Muscle layer of duodenum (tissue), 2 donors: ENCODE data around the gene POLR2L.

Source experiments
- H3K27ac ChIP-seq: one replicate; pipeline ENCODE4 v1.7.0; 2013; ENCODE audit warnings: mild to moderate bottlenecking, low read length
- H3K27me3 ChIP-seq: one replicate; pipeline ENCODE4 v1.7.0; 2013; ENCODE audit warnings: low read depth, mild to moderate bottlenecking, control low read depth, low read length
- H3K36me3 ChIP-seq, 2 donors: one replicate each; pipeline ENCODE4 v1.7.0; 2013; ENCODE audit warnings: low read length in 2 of 2, control low read depth in 1 of 2, mild to moderate bottlenecking in 1 of 2; ENCODE audit not compliant: insufficient read depth in 2 of 2, control insufficient read depth in 1 of 2
- H3K4me1 ChIP-seq, 2 donors: one replicate each; pipeline ENCODE4 v1.7.0; 2013; ENCODE audit warnings: low read length in 2 of 2, mild to moderate bottlenecking in 2 of 2, control low read depth in 1 of 2, moderate library complexity in 1 of 2; ENCODE audit not compliant: insufficient read depth in 2 of 2, control insufficient read depth in 1 of 2
- H3K4me3 ChIP-seq, 2 donors: one replicate each; pipeline ENCODE4 v1.7.0; 2013; ENCODE audit warnings: low read length in 2 of 2, low read depth in 1 of 2, mild to moderate bottlenecking in 1 of 2
- H3K9me3 ChIP-seq, 2 donors: one replicate each; pipeline ENCODE4 v1.7.0; 2013; ENCODE audit warnings: low read length in 2 of 2, control low read depth in 1 of 2, mild to moderate bottlenecking in 1 of 2; ENCODE audit not compliant: control insufficient read depth in 1 of 2
- donor health status: healthy.

POLR2L gene

DNA sequence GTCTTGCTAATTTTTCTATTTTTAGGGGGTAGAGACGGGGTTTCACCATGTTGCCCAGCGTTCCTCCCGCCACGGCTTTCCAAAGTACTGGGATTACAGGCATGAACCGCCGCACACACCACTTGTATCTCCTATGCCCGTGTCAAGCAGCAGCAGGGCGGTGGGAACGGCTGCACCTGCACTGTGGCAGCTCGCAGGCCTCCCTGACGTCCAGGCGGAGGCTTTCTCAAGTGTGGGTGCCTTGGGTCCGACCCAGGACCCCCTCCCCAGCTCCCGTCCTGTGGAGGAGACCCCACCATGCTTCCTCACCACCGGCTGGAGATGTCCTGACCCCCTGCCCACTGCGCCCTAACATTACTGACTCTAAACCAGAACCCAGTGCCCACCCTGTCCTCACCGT, 26.1 kb upstream of the POLR2L start:
- no peaks in the 10 kb centered on the region for H3K9me3 ChIP-seq
- H3K4me3 ChIP-seq: no peak overlapping the region
- H3K27me3 ChIP-seq: no peaks in the 10 kb centered on the region
- H3K4me1 ChIP-seq: no peaks in the 10 kb centered on the region
- no peak overlapping the region for H3K27ac ChIP-seq
- peaks cover 0 to 57% of the 10 kb centered on the region in 2 donors for H3K36me3 ChIP-seq

- no peak overlapping the region for H3K4me3 ChIP-seq
- H3K27me3 ChIP-seq: no peaks in the 10 kb centered on the region
- peaks cover 0 to 62% of the 10 kb centered on the region in 2 donors for H3K36me3 ChIP-seq
- H3K27ac ChIP-seq: no peak overlapping the region
- H3K4me1 ChIP-seq: no peaks in the 10 kb centered on the region
- no peaks in the 10 kb centered on the region for H3K9me3 ChIP-seq
Measured at GRCh38 chr11:867856-868358, 25.6 kb upstream of the POLR2L start.

DNA sequence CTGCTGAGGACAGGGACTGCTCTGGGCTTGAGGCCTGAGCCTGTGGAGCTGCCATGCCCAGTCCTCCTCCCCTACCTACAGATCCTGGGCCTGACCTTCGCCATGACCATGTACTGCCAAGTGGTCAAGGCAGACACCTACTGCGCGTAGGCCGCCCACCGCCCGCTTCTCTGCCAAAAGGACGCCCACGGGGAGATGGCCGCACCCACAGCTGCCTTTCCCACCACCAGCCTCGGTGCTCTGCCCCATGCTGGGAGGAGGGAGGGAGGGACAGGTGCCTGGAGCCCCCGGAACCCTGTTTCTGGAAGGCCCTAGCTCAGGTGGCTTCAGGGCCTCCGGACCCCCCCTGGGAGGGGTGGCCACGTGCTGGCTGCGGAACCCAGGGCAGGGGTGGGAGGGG, 24.2 kb upstream of the POLR2L start:
- Histone ChIP-seq H3K27me3 (no peaks in the 10 kb centered on the region), H3K27ac (no peak overlapping the region), H3K4me1 (no peaks in the 10 kb centered on the region), H3K9me3 (no peaks in the 10 kb centered on the region), H3K4me3 (no peak overlapping the region), H3K36me3 (peaks cover 0 to 62% of the 10 kb centered on the region in 2 donors)

GRCh38 chr11:865462-866430, 23.4 kb upstream of the POLR2L start:
- Histone ChIP-seq H3K4me1 (peaks cover 0 to under 1% of the 10 kb centered on the region in 2 donors), H3K36me3 (peaks cover 0 to 62% of the 10 kb centered on the region in 2 donors), H3K27me3 (no peaks in the 10 kb centered on the region), H3K4me3 (no peak overlapping the region), H3K27ac (no peak overlapping the region), H3K9me3 (no peaks in the 10 kb centered on the region)

DNA sequence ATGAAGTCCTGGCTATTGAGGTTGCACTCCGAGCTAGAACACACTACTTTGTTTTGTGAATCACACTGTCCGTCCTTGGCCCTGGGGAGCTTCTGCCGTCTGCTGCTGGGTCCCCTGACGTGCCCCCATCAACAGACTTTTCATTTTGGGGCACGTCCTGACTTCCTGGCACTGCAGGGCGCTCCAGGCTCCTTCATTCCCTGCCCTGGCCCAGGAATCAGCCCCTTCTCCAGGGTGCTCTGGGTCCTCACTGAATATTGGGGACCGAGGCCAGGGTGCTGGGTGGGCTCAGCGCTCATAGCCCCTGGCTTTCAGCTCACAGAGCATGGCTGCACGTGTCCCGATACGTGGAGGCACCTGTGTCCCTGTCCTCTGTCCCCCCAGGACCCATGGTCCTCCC, 22.6 kb upstream of the POLR2L start:
- peaks cover 0 to 9% of the 10 kb centered on the region in 2 donors for H3K4me1 ChIP-seq
- H3K27ac ChIP-seq: no peak overlapping the region
- H3K36me3 ChIP-seq: peaks cover 0 to 62% of the 10 kb centered on the region in 2 donors
- H3K9me3 ChIP-seq: no peaks in the 10 kb centered on the region
- no peak overlapping the region for H3K4me3 ChIP-seq
- no peaks in the 10 kb centered on the region for H3K27me3 ChIP-seq

- Histone ChIP-seq H3K4me3 (no peak overlapping the region), H3K27me3 (no peaks in the 10 kb centered on the region), H3K4me1 (peaks cover 0 to 17% of the 10 kb centered on the region in 2 donors), H3K36me3 (peaks cover 0 to 58% of the 10 kb centered on the region in 2 donors), H3K27ac (no peak overlapping the region), H3K9me3 (no peaks in the 10 kb centered on the region)
Measured at GRCh38 chr11:863910-864827, 21.8 kb upstream of the POLR2L start.

- H3K4me1 ChIP-seq: peaks cover 0 to 22% of the 10 kb centered on the region in 2 donors
- no peaks in the 10 kb centered on the region for H3K9me3 ChIP-seq
- H3K36me3 ChIP-seq: peaks cover 0 to 51% of the 10 kb centered on the region in 2 donors
- H3K4me3 ChIP-seq: no peak overlapping the region
- no peak overlapping the region for H3K27ac ChIP-seq
- H3K27me3 ChIP-seq: no peaks in the 10 kb centered on the region
Measured at GRCh38 chr11:863023-863909, 20.9 kb upstream of the POLR2L start.

DNA sequence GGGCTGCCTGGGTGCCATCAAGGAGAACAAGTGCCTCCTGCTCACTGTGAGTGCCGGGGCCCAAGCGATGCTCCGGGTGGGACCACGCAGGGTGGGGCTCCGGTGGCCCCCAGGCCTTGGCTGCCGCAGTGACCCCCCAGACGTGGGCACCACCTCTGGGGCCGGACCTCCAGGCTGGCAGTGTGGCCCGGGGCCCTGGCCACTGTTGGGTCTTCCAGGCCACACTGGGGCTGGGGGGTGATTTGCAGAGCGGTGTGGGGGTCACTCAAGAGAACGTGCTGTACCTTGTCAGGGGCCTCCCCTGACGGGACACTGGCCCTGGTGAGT, 20.3 kb upstream of the POLR2L start:
- no peak overlapping the region for H3K27ac ChIP-seq
- no peaks in the 10 kb centered on the region for H3K27me3 ChIP-seq
- peaks cover 0 to 22% of the 10 kb centered on the region in 2 donors for H3K4me1 ChIP-seq
- H3K9me3 ChIP-seq: no peaks in the 10 kb centered on the region
- H3K4me3 ChIP-seq: no peak overlapping the region
- H3K36me3 ChIP-seq: peaks cover 0 to 45% of the 10 kb centered on the region in 2 donors

DNA sequence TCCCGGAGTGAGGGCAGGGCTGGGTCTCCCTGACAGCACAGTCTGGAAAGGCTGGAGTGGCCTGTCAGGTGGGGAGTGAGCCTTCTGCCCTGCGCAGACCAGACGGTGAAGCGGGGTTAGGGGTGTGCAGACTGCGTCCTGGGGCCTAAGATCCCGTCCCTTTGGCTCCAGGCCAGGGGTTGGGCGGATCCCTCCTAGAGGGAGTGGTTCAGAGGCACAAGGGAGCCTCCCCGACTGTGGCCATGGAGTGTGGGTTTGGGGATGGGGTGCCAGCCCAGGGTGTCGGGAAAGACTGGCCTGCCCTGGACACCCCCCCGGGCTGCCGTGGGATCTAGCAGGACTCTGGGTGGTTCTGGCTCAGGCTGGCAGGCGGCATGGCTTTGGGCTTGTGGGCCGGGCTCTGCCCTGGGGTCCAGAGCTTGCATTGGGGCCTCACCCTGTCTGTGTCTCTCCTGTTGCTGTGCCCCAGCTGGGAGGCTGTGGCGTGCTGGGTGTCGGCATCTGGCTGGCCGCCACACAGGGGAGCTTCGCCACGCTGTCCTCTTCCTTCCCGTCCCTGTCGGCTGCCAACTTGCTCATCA, 19.8 kb upstream of the POLR2L start:
- H3K36me3 ChIP-seq: peaks cover 0 to 42% of the 10 kb centered on the region in 2 donors
- H3K27ac ChIP-seq: no peak overlapping the region
- H3K27me3 ChIP-seq: no peaks in the 10 kb centered on the region
- H3K4me1 ChIP-seq: peaks cover 0 to 22% of the 10 kb centered on the region in 2 donors
- H3K9me3 ChIP-seq: no peaks in the 10 kb centered on the region
- H3K4me3 ChIP-seq: no peak overlapping the region

DNA sequence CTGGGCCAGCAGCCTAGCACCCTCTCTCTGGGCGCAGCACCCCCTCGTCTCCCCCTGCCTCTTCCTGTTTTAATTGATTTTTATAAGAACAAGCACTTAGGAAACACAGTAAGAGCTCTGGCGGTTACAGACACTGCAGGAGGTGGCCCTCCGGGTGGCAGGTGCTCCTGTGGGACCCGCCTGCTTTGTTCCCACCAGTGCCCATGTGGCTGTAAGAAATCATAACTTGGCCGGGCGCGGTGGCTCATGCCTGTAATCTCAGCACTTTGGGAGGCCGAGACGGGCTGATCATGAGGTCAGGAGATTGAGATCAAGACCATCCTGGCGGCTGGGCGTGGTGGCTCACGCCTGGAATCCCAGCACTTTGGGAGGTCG, 18.8 kb upstream of the POLR2L start:
- no peak overlapping the region for H3K4me3 ChIP-seq
- peaks cover 0 to 31% of the 10 kb centered on the region in 2 donors for H3K36me3 ChIP-seq
- no peak overlapping the region for H3K27ac ChIP-seq
- peaks cover 0 to 22% of the 10 kb centered on the region in 2 donors for H3K4me1 ChIP-seq
- no peaks in the 10 kb centered on the region for H3K27me3 ChIP-seq
- no peaks in the 10 kb centered on the region for H3K9me3 ChIP-seq
